ENCODE data around the gene SRSF10.
A peak's percentile ranks its signal among the peaks of the same experiment; 100 is the strongest.

GRCh38 chr1:23930861-23931490 lies 49.2 kb downstream of the SRSF10 start:
- TF ChIP-seq CTCF (IDR thresholded peaks at IDR 0.05) (no peak), POLR2A (IDR thresholded peaks at IDR 0.05) (peak in 1 of 2 donors; percentile 57)
